ENCODE results near the gene RHOU.

DNA sequence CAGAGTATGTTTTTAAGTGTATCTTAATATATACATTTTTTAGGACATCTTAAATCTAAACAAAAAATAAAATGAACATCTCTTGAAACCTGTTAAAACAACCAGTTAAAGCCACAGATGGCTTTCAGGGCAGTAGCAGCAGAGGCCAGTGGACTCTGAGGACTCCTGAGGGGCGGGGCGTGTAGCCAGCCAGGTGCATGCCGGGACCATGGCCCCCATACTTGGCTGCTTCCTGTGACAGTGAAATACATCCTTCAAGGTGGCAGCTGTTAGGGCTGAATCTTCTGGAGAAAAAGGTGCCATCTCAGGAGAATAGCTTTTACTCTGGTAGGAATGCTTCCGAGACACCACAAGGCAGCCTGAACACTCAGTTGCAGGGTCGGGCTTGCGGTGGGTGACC is 9.6 kb downstream of the RHOU start:
- TF ChIP-seq POLR2A (IDR thresholded peaks at IDR 0.05; ENCODE audit: insufficient read depth in 1 of 2, low read depth in 2 of 2, low read length in 2 of 2) (no peak), MTF1 (CRISPR knock-in tag; IDR thresholded peaks at IDR 0.05) (no peak)

All from HepG2 (cell line).